Smooth muscle cell (in vitro differentiated cells): ENCODE results near the gene ANKRD37. TPM values are rescaled to one million over a fixed set of nuclear protein-coding genes. Genes with fewer than 3 reads are reported as not detected.

Experiments used
- DNase-seq: peaks from one replicate; lab custom pipeline; 2025; ENCODE audit not compliant: unreplicated experiment; lab: John Stamatoyannopoulos, UW
- H2AFZ ChIP-seq: fragments of 200-600 bp; sonication (generic); 2 replicates; pipeline ENCODE4 v1.6.0; 2016; ENCODE audit warnings: antibody characterized with exemption, low read depth, mild to moderate bottlenecking
- H3F3A ChIP-seq: fragments of 200-600 bp; sonication (generic); 2 replicates; pipeline ENCODE4 v1.6.0; 2017; ENCODE audit warnings: antibody characterized with exemption, low read depth
- H3K27ac ChIP-seq: fragments of 200-600 bp; sonication (generic); 2 replicates; pipeline ENCODE4 v1.5.1; 2016; ENCODE audit warnings: low read depth, mild to moderate bottlenecking
- H3K27me3 ChIP-seq: fragments of 200-600 bp; sonication (generic); 2 replicates; pipeline ENCODE4 v1.6.1; 2016; ENCODE audit warnings: low read depth, mild to moderate bottlenecking
- H3K36me3 ChIP-seq: fragments of 200-600 bp; sonication (generic); 2 replicates; pipeline ENCODE4 v1.5.1; 2016; ENCODE audit warnings: low read depth
- H3K4me1 ChIP-seq: fragments of 200-600 bp; sonication (generic); 2 replicates; pipeline ENCODE4 v1.5.1; 2016; ENCODE audit warnings: low read depth
- H3K4me2 ChIP-seq: fragments of 200-600 bp; sonication (generic); 2 replicates; pipeline ENCODE4 v1.6.0; 2016; ENCODE audit warnings: mild to moderate bottlenecking
- H3K4me3 ChIP-seq: fragments of 200-600 bp; sonication (generic); 2 replicates; pipeline ENCODE4 v1.5.1; 2016; ENCODE audit warnings: mild to moderate bottlenecking
- H3K79me2 ChIP-seq: fragments of 200-600 bp; sonication (generic); 2 replicates; pipeline ENCODE4 v1.6.0; 2016; ENCODE audit warnings: low read depth, mild to moderate bottlenecking
- H3K9ac ChIP-seq: fragments of 200-600 bp; sonication (generic); 2 replicates; pipeline ENCODE4 v1.6.0; 2016; ENCODE audit warnings: low read depth
- H3K9me3 ChIP-seq: fragments of 200-600 bp; sonication (generic); replicated peaks from 2 replicates; pipeline ENCODE4 v1.5.1; 2016; ENCODE audit warnings: low read depth
- H4K20me1 ChIP-seq: fragments of 200-600 bp; sonication (generic); 2 replicates; pipeline ENCODE4 v1.6.0; 2016; ENCODE audit warnings: low read depth
- CTCF ChIP-seq: fragments of 200-600 bp; sonication (generic); IDR thresholded peaks from 2 replicates; pipeline ENCODE4 v1.5.1; 2017; ENCODE audit warnings: borderline replicate concordance, mild to moderate bottlenecking, antibody characterized with exemption; ENCODE audit not compliant: insufficient read depth, poor library complexity, severe bottlenecking
- WGBS: methylation state at CpG from one replicate; pipeline ENCODE4 v1.1.7; 2016; ENCODE audit warnings: low lambda C conversion rate; 5-methylcytosine and 5-hydroxymethylcytosine counted together
- polyA plus RNA-seq: library from polyadenylated mRNA; unstranded; fragments of >200 nt; fragmentation: Nextera tagmentation; extraction: Ambion mirVana; gene quantifications from 2 replicates; pipeline ENCODE4 v1.2.1, GENCODE V29; 2016
- total RNA-seq: library from RNA; depleted of rRNA; stranded (reverse); fragments of >200 nt; gene quantifications from 2 replicates; pipeline ENCODE4 v1.2.3, GENCODE V29; 2014

ANKRD37 gene
- total and polyA plus RNA-seq, 2 experiments from 2014 or later: 10.4 to 15.5 TPM

GRCh38 chr4:185387957-185388356 is 8.7 kb upstream of the ANKRD37 start:
- Histone ChIP-seq H3K9me3 (no peaks in the 10 kb centered on the region), H3F3A (no peaks in the 10 kb centered on the region), H2AFZ (no peak overlapping the region), H3K27ac (no peak overlapping the region), H3K4me1 (no peaks in the 10 kb centered on the region), H3K4me2 (no peak overlapping the region), H3K36me3 (no peaks in the 10 kb centered on the region), H3K9ac (no peak overlapping the region), H3K79me2 (no peaks in the 10 kb centered on the region), H3K27me3 (no peaks in the 10 kb centered on the region), H4K20me1 (no peaks in the 10 kb centered on the region), H3K4me3 (no peak overlapping the region)
- TF ChIP-seq CTCF: no peak
- DNase-seq: no peak
- WGBS: 96% methylated on average over 12 of the region's 12 CpGs

DNA sequence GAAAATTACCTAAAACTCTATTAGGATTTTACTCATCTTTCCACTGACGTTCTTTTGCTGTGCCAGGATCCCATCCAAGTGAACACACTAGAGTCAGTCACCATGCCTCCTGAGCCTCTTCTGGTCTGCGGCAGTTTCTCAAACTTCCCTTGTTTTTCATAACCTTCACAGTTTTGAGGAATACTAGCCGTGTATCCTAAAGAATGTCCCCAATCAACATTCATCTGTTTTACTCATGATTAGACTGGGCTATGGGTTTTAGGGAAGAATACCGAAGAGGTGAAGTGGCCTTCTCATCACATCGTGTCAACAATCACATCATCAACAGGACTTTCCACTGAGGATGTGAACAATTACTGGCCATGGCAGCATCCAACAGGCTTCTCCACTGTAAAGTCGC is 5.7 kb upstream of the ANKRD37 start:
- no peaks in the 10 kb centered on the region for H3K79me2 ChIP-seq
- H3K4me1 ChIP-seq: peaks cover 10% of the 10 kb centered on the region
- H3K9ac ChIP-seq: no peak overlapping the region
- H2AFZ ChIP-seq: no peak overlapping the region
- no peak for TF ChIP-seq CTCF
- H3K9me3 ChIP-seq: no peaks in the 10 kb centered on the region
- no peaks in the 10 kb centered on the region for H4K20me1 ChIP-seq
- WGBS: 95% methylated on average over 6 of the region's 6 CpGs
- no peaks in the 10 kb centered on the region for H3K36me3 ChIP-seq
- H3K4me2 ChIP-seq: no peak overlapping the region
- H3K4me3 ChIP-seq: no peak overlapping the region
- H3K27ac ChIP-seq: no peak overlapping the region
- H3F3A ChIP-seq: peaks cover 7% of the 10 kb centered on the region
- H3K27me3 ChIP-seq: no peaks in the 10 kb centered on the region
- no peak for DNase-seq

GRCh38 chr4:185392156-185392555 is 4.5 kb upstream of the ANKRD37 start:
- 88% methylated on average over 1 of the region's 1 CpG for WGBS
- Histone ChIP-seq H2AFZ (no peak overlapping the region), H3K9me3 (no peaks in the 10 kb centered on the region), H3K27ac (no peak overlapping the region), H3K27me3 (no peaks in the 10 kb centered on the region), H3K4me3 (no peak overlapping the region), H3K4me1 (peaks cover 11% of the 10 kb centered on the region), H3K9ac (no peak overlapping the region), H3K79me2 (no peaks in the 10 kb centered on the region), H4K20me1 (no peaks in the 10 kb centered on the region), H3K4me2 (no peak overlapping the region), H3K36me3 (no peaks in the 10 kb centered on the region), H3F3A (peaks cover 7% of the 10 kb centered on the region)
- DNase-seq: no peak
- TF ChIP-seq CTCF: no peak

DNA sequence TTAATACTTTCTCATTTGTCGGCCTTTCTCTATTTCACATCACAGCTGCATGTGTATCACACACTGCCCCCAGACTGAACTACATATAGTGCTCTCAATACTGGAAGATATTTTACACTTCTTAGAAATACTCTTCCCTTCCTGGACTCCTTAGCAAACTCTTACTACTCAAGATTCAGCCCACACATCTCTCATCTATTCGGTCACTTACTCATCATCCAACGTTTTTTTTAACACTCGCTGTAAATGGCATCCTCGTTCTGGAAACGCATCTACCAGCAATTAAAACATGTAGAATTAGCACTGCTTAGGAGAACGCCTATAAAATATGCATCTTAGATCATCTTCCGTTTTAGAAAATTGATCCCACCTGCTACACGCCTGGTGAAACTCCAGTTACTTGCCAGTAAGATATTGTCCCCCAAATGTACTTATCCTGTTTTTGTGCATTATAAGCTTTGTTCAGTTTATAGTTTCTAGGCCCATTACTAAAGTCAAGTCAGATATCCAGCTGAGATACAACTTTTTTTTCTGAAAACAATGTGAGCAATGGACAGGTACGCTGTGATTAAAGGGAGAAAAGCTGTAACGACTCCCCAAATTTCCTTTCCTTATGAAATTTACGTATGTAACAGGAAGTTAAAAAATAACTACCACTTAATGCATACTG is 1.9 kb upstream of the ANKRD37 start:
- no peak overlapping the region for H3K9ac ChIP-seq
- H3K4me3 ChIP-seq: peak overlapping the region; percentile 70
- H3F3A ChIP-seq: peaks cover 10% of the 10 kb centered on the region
- DNase-seq: no peak
- no peaks in the 10 kb centered on the region for H4K20me1 ChIP-seq
- WGBS: 86% methylated on average over 12 of the region's 12 CpGs
- H3K27ac ChIP-seq: peak overlapping the region; percentile 94
- TF ChIP-seq CTCF: no peak
- H3K9me3 ChIP-seq: no peaks in the 10 kb centered on the region
- no peak overlapping the region for H2AFZ ChIP-seq
- no peaks in the 10 kb centered on the region for H3K79me2 ChIP-seq
- peaks cover 4% of the 10 kb centered on the region for H3K36me3 ChIP-seq
- peaks cover 25% of the 10 kb centered on the region for H3K4me1 ChIP-seq
- H3K4me2 ChIP-seq: peak overlapping the region; percentile 95
- H3K27me3 ChIP-seq: no peaks in the 10 kb centered on the region
